ENCODE measurements around the gene SLC39A7.

DNA sequence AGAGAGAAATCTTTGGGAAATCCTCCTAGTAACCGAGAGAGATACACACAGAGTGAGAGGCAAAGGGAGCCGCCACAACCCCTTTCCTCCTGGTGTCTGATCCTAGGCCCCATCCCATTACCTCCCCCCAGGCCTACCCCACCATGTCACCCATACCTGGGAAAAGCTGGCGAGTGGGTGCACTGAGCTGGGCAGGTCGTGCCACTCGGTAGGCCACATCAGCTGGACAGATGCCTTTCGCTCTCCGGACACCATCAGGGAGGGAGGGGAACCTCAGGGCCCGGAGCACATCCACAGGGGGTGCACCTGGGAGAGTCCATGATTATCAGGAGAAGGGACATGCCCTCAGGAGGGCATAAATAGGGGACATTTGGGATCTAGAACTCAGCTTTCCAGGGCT lies 11.5 kb upstream of the SLC39A7 start:
- TF ChIP-seq, protein P1, sequence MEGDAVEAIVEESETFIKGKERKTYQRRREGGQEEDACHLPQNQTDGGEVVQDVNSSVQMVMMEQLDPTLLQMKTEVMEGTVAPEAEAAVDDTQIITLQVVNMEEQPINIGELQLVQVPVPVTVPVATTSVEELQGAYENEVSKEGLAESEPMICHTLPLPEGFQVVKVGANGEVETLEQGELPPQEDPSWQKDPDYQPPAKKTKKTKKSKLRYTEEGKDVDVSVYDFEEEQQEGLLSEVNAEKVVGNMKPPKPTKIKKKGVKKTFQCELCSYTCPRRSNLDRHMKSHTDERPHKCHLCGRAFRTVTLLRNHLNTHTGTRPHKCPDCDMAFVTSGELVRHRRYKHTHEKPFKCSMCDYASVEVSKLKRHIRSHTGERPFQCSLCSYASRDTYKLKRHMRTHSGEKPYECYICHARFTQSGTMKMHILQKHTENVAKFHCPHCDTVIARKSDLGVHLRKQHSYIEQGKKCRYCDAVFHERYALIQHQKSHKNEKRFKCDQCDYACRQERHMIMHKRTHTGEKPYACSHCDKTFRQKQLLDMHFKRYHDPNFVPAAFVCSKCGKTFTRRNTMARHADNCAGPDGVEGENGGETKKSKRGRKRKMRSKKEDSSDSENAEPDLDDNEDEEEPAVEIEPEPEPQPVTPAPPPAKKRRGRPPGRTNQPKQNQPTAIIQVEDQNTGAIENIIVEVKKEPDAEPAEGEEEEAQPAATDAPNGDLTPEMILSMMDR (IDR thresholded peaks at IDR 0.05; ENCODE audit: insufficient read depth, low read length) = no peak
- TF ChIP-seq, protein P2, sequence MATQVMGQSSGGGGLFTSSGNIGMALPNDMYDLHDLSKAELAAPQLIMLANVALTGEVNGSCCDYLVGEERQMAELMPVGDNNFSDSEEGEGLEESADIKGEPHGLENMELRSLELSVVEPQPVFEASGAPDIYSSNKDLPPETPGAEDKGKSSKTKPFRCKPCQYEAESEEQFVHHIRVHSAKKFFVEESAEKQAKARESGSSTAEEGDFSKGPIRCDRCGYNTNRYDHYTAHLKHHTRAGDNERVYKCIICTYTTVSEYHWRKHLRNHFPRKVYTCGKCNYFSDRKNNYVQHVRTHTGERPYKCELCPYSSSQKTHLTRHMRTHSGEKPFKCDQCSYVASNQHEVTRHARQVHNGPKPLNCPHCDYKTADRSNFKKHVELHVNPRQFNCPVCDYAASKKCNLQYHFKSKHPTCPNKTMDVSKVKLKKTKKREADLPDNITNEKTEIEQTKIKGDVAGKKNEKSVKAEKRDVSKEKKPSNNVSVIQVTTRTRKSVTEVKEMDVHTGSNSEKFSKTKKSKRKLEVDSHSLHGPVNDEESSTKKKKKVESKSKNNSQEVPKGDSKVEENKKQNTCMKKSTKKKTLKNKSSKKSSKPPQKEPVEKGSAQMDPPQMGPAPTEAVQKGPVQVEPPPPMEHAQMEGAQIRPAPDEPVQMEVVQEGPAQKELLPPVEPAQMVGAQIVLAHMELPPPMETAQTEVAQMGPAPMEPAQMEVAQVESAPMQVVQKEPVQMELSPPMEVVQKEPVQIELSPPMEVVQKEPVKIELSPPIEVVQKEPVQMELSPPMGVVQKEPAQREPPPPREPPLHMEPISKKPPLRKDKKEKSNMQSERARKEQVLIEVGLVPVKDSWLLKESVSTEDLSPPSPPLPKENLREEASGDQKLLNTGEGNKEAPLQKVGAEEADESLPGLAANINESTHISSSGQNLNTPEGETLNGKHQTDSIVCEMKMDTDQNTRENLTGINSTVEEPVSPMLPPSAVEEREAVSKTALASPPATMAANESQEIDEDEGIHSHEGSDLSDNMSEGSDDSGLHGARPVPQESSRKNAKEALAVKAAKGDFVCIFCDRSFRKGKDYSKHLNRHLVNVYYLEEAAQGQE (IDR thresholded peaks at IDR 0.05; ENCODE audit: insufficient replicate concordance, low read depth) = no peak
- no peak for TF ChIP-seq POLR2AphosphoS5 (IDR thresholded peaks at IDR 0.05; ENCODE audit: low read depth)

Measured in HL-60 (cell line).